OCI-LY7 (cell line): Measurements from ENCODE around the gene CABP4. TPM values are rescaled to one million over a fixed set of nuclear protein-coding genes. Genes with fewer than 3 reads are reported as not detected.

Source experiments
- BruUV-seq: library from RNA; stranded (reverse); fragments of 400-500 nt; replicated peaks from 2 replicates; lab custom pipeline; 2021; lab: Mats Ljungman, UMichigan
- CTCF ChIA-PET: fragments of 300-600 bp; sonication (Branson Sonifier 250); formaldehyde crosslinking; loops from one replicate; lab custom pipeline; 2022; ENCODE audit warnings: antibody characterized with exemption; ENCODE audit not compliant: unreplicated experiment; lab: Charles Lee
- POLR2A ChIA-PET: fragments of 300-600 bp; sonication (Branson Sonifier 250); formaldehyde crosslinking; loops from one replicate; lab custom pipeline; 2022; ENCODE audit warnings: antibody characterized with exemption; lab: Charles Lee
- DNase-seq: peaks from one replicate; pipeline ENCODE4 v3.0.0-alpha.2; 2015; ENCODE audit warnings: low spot score
- H2AFZ ChIP-seq: fragments of 200-600 bp; sonication (generic), shearing (Covaris generic); 2 replicates; pipeline ENCODE4 v1.6.1; 2014; ENCODE audit warnings: mild to moderate bottlenecking, antibody characterized with exemption, low read length, moderate library complexity
- H3K27ac ChIP-seq: fragments of 200-600 bp; sonication (generic); 2 replicates; pipeline ENCODE4 v1.5.1; 2014; ENCODE audit warnings: mixed run types, low read depth, mild to moderate bottlenecking, moderate library complexity, low read length, inconsistent platforms; ENCODE audit not compliant: poor library complexity, severe bottlenecking
- H3K36me3 ChIP-seq: fragments of 200-600 bp; sonication (generic); 2 replicates; pipeline ENCODE4 v1.6.1; 2014; ENCODE audit warnings: mild to moderate bottlenecking, antibody characterized with exemption, low read length, moderate library complexity, mixed read lengths; ENCODE audit not compliant: insufficient read depth
- H3K4me1 ChIP-seq: fragments of 200-600 bp; sonication (generic); 2 replicates; pipeline ENCODE4 v1.5.1; 2014; ENCODE audit warnings: mild to moderate bottlenecking, low read length; ENCODE audit not compliant: insufficient read depth, poor library complexity, severe bottlenecking
- H3K4me2 ChIP-seq: fragments of 200-600 bp; sonication (generic); 2 replicates; pipeline ENCODE4 v1.6.1; 2014; ENCODE audit warnings: mild to moderate bottlenecking, low read length
- H3K4me3 ChIP-seq: fragments of 200-600 bp; sonication (generic); 2 replicates; pipeline ENCODE4 v1.5.1; 2014; ENCODE audit warnings: mild to moderate bottlenecking, low read depth, low read length; ENCODE audit not compliant: poor library complexity, severe bottlenecking
- H3K79me2 ChIP-seq: fragments of 200-600 bp; sonication (generic); 2 replicates; pipeline ENCODE4 v1.6.1; 2016; ENCODE audit warnings: low read depth, mild to moderate bottlenecking, low read length, moderate library complexity, mixed read lengths; ENCODE audit not compliant: insufficient read depth
- H3K9me2 ChIP-seq: fragments of 200-600 bp; sonication (generic); 2 replicates; pipeline ENCODE4 v1.6.1; 2016; ENCODE audit warnings: mild to moderate bottlenecking, low read length, mixed read lengths; ENCODE audit not compliant: insufficient read depth
- H3K9me3 ChIP-seq: fragments of 200-600 bp; sonication (generic); 2 replicates; pipeline ENCODE4 v1.6.1; 2014; ENCODE audit warnings: mild to moderate bottlenecking, mixed run types, low read length, mixed read lengths
- H4K20me1 ChIP-seq: fragments of 200-600 bp; sonication (generic); 2 replicates; pipeline ENCODE4 v1.6.1; 2014; ENCODE audit warnings: mild to moderate bottlenecking, antibody characterized with exemption, low read length, moderate library complexity, mixed read lengths; ENCODE audit not compliant: insufficient read depth
- CTCF ChIP-seq: fragments of 200-600 bp; sonication (generic); conservative IDR thresholded peaks from 2 replicates; pipeline ENCODE4 v1.5.1; 2014; ENCODE audit warnings: mild to moderate bottlenecking, antibody characterized with exemption, low read length, moderate library complexity, mixed read lengths
- EZH2phosphoT487 ChIP-seq: fragments of 200-600 bp; sonication (generic); IDR thresholded peaks from 2 replicates; pipeline ENCODE4 v1.6.1; 2018; ENCODE audit warnings: low read depth, borderline replicate concordance, mild to moderate bottlenecking, mixed run types, antibody characterized with exemption, low read length, moderate library complexity, mixed read lengths
- intact Hi-C: fragments of 100-400 bp; cut with micrococcal nuclease; formaldehyde crosslinking; loops from one replicate; pipeline ENCODE4 v1.10.0; 2022; ENCODE audit not compliant: unreplicated experiment
- total RNA-seq, 2 experiments: library from RNA; depleted of rRNA in 1 of 2; stranded (reverse); fragments of >200 nt in 1 of 2; shearing (Covaris generic) in 1 of 2; gene quantifications; 2 replicates each; pipeline ENCODE4 v1.2.3, GENCODE V29; 2014 to 2022

Gene CABP4
- total RNA-seq, 2 experiments from 2014 or later = 3.0 to 11.5 TPM

GRCh38 chr11:67494371-67495233 is 39.4 kb downstream of the CABP4 start:
- Histone ChIP-seq H4K20me1 (no peaks in the 10 kb centered on the region), H3K27ac (no peak overlapping the region), H3K4me2 (no peak overlapping the region), H3K9me2 (no peaks in the 10 kb centered on the region), H2AFZ (no peak overlapping the region), H3K79me2 (no peaks in the 10 kb centered on the region), H3K36me3 (peaks cover 43% of the 10 kb centered on the region; the same call in 1 of the 2 replicates), H3K4me3 (no peak overlapping the region), H3K9me3 (no peaks in the 10 kb centered on the region), H3K4me1 (no peaks in the 10 kb centered on the region)
- ChIA-PET CTCF (no interaction called here), POLR2A (no interaction called here)
- DNase-seq = no peak
- no peak for TF ChIP-seq CTCF
- TF ChIP-seq EZH2phosphoT487 = no peak
- BruUV-seq = no TSS peak
- intact Hi-C loops = no loop called here

- Histone ChIP-seq H3K4me1 (no peaks in the 10 kb centered on the region), H3K36me3 (peaks cover 35% of the 10 kb centered on the region; the same call in 1 of the 2 replicates), H3K4me3 (no peak overlapping the region), H3K27ac (no peak overlapping the region), H3K79me2 (no peaks in the 10 kb centered on the region), H3K9me3 (no peaks in the 10 kb centered on the region), H3K4me2 (no peak overlapping the region), H2AFZ (no peak overlapping the region), H3K9me2 (no peaks in the 10 kb centered on the region), H4K20me1 (no peaks in the 10 kb centered on the region)
- ChIA-PET POLR2A (no interaction called here), CTCF (no interaction called here)
- no TSS peak for BruUV-seq
- no peak for DNase-seq
- TF ChIP-seq CTCF (no peak), EZH2phosphoT487 (no peak)
- intact Hi-C loops = no loop called here
Observed at GRCh38 chr11:67495234-67496005, 40.3 kb downstream of the CABP4 start.
